ENCODE measurements around the gene TMEM19.

- TF ChIP-seq CTCF (IDR thresholded peaks at IDR 0.05) (no peak), EP300 (IDR thresholded peaks at IDR 0.05) (no peak), POLR2AphosphoS5 (IDR thresholded peaks at IDR 0.05) (no peak), POLR2A (IDR thresholded peaks at IDR 0.05) (no peak)
Measured at GRCh38 chr12:71671311-71671710, 14.6 kb upstream of the TMEM19 start.

All from stomach (tissue), 4 donors.